DMS153 (cell line): ENCODE results near the gene OTOA.
"Not testable (repeated sequence)": the region's sequence is repeated elsewhere in the genome, so short reads cannot be mapped to it uniquely, and the experiment has no call there.

ENCODE experiments used
- DNase-seq: peaks from one replicate; lab custom pipeline; 2025; lab: John Stamatoyannopoulos, UW

The OTOA gene

GRCh38 chr16:21674456-21674855 lies 10.7 kb downstream of the OTOA start:
- not testable (repeated sequence) for DNase-seq

- DNase-seq = not testable (repeated sequence)
Observed at GRCh38 chr16:21680714-21681113, 16.9 kb downstream of the OTOA start.

DNA sequence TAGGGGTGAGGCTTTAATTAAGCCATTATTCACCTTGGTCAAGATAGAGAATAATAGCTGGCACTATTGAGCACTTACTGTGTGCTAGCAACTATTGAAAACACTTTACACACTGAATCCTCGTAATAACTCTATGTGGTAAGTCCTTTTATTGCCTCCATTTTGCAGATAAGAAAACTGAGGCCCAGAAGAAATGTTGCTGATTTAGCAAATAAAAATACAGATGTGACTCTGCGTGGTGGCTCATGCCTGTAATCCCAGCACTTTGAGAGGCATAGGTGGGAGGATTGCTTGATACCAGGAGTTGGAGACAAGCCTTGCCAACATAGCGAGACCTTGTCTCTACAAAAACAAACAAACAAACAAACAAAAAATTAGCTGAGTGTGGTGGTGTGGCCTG lies 19.4 kb downstream of the OTOA start:
- DNase-seq = no peak

DNA sequence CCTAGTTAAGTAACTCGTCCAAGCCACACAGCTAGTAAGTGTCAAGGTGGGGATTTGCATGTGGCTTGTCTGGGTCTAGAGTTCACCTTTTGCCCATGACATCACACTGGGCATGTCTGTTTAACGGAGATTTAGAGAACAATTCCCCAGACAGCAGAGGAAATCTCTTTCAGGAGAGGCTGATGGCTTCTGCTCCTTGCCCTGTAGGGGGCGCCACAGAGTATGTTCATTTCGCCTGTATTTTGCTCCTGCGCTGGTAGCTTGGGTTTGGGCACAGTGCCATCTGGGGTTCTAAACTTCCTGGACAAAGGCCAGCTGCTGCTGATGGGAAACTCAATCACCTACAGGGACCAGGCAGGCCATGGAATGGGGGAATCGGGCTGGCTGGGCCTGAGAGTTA lies 20.4 kb downstream of the OTOA start:
- no peak for DNase-seq

GRCh38 chr16:21685034-21685455 lies 21.3 kb downstream of the OTOA start:
- DNase-seq = no peak

- no peak for DNase-seq
Observed at GRCh38 chr16:21689107-21689506, 25.3 kb downstream of the OTOA start.

- not testable (repeated sequence) for DNase-seq
Observed at GRCh38 chr16:21690967-21691366, 27.2 kb downstream of the OTOA start.

DNA sequence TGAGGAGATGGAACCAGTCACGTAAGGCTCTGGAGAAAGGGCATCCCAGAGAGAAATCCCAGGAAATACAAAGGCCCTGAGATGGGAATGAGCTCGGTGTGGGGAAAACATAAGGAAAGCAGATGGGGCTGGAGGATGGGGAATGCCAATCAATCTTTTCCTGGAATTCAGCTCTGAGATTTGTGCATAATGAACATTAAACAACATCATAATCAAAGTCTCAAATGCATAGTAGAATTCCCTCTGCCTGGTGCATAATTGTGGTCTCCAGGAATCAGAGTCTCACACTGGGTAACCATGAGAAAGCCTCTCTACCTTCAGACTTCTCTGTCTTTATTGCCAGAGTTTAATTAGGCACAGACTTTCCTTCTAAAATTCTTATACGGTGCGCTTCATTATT lies 30.8 kb downstream of the OTOA start:
- DNase-seq = no peak

DNA sequence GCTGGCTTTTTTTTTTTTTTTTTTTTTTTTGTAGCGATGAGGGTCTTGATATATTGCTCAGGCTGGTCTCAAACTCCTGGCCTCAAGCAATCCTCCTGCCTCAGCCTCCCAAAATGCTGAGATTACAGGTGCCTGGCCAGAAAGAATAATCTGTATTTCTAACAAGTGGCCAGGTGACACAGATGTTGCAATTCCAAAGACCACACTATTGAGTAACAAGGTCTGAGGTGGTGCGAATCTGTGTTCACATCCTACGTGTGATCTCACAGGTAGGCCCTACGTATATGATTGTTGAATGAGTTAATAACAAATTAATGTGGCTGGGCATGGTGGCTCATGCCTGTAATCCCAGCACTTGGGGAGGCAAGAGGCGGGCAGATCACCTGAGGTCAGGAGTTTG lies 33.3 kb downstream of the OTOA start:
- no peak for DNase-seq

DNA sequence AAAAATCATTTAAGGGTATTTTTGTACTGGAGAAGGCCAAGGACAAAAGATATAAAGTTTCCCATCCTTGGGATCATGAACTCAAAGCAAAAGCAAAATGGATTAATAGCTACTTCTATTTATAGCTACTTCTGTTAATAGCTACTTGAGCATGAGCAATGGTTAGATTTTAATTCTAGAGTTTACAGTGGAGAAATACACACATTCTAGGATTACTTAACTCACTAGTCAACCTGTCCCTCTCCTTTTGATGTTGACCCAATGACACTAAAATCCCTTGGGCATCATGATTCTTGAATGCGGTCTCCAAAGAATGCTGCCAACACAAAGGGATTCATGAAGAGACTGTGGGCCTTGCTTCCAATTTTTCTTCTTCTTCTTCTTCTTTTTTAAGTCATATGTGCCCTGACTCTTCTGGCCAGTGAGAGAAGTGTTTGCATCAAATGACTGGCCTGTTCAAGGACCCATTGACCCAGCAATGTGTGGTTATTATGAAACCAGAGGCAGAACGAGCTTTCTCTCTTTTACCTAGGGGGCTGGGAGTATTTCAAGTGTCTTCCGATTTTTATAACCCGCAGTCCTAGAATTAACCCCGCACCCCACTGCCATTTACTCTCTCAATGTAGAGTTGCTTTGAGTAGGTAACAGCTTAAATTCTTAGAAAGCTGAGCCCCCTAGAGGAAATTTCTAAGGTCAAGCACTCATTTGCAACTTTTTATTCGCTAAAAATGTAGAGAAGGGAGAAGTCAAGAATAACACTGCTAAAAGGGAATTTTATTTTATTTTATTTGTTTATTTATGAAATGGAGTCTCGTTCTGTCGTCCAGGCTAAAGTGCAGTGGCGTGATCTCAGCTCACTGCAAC lies 34.6 kb downstream of the OTOA start:
- DNase-seq = no peak

DNA sequence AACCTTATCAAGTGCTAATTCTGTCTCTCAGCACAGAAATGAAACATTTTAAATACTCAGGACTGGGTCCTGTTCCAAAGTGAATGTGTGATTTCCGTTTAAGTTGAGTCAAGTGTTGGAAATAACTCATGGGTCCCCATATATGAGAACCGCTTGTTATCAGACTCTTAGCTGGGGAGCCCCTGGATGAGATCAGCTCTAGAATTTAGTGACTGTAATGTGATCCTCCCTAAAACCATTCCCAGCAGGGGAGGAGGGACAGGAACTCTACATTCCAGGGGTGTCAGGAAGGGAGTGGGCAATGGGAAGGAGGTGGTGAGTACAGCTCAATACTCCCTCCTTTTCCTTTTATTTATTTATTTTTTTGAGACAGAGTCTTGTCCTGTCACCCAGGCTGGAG lies 37.5 kb downstream of the OTOA start:
- DNase-seq = no peak

DNA sequence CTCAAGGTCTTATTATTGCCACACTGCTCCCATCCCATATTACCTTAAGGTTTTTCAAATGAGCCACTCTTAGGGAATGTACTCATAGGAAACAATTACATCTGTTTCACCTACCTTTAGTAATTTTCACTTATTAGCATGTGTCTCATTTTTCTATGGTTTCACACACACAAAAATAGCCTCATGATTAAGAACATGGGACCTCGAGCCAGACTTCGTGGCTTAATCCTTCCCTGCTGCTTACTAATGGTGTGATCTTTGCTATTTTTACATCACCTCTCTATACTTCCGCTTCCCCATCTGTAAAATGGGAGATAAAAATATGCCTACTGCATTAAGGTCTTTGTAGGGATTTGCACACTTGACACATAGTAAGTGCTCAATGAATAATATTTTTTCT lies 38.5 kb downstream of the OTOA start:
- no peak for DNase-seq

GRCh38 chr16:21703156-21703555 lies 39.4 kb downstream of the OTOA start:
- no peak for DNase-seq

GRCh38 chr16:21703589-21704174 lies 39.9 kb downstream of the OTOA start:
- no peak for DNase-seq

DNA sequence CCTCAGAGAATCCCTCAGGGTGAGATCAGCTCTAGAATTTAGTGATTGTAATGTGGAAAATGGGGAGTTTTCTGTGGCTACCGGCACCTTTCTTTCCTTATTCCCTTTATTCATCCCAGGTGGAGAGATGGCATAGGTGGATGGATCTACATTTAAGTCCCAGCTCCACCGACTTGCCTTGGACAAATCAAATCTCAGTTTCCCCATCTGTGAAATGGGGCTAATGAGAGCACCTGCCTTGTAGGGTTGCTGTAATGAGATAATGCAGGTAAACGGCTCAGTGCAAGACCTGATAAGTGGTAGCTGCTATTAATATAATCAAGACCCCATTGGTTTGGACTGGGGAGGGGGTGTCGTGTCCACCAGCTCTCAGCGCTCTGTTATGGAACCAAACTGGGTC lies 40.5 kb downstream of the OTOA start:
- no peak for DNase-seq

DNA sequence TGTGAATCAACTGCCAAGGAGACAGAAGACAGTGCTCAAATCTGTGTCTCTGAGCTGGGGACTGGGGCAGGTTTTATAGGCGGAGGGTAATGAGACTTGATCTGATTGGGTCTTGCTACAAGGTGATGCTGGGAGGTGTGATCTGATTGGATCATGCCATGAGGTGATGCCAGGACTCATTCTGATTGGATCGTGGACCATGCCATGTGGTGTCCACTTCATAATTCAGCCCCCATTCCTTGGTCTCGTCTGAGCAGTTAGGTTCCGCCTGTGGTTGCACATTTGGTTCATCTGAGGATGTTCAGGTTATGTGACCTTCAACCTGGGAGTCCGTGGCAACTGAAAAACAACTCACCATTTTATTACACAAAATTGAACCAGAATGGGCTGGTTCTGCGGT lies 41.0 kb downstream of the OTOA start:
- DNase-seq = no peak

- peak; percentile 35 for DNase-seq
Observed at GRCh38 chr16:21708533-21709115, 44.9 kb downstream of the OTOA start.

DNA sequence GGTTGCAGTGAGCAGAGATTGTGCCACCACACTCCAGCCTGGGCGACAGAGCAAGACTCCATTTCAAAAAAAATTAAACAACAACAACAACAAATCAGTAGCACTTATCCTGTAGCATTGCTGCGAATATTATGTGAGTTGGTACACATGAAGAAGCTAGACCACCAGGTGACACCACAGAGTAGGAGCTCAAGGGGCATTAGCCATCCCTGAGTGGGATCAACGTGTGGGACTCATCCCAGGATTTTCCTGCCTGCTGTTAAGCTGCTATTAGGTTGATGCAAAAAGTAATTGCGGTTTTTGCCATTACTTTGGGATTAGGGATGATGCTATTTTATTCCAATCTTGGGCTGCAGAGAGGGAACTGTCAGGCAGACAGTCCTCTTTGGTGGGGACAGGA lies 47.2 kb downstream of the OTOA start:
- no peak for DNase-seq

- DNase-seq = no peak
Observed at GRCh38 chr16:21713549-21714368, 50.0 kb downstream of the OTOA start.

DNA sequence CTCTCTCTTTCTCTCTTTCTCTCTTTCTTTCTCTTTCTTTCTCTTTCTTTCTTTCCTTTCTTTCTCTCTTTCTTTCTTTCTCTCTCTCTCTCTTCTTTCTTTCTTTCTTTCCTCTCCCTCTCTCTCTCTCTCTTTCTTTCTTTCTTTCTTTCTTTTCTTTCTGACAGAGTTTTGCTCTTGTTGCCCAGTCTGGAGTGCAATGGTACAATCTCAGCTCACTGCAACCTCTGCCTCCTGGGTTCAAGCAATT lies 50.5 kb downstream of the OTOA start:
- DNase-seq = not testable (repeated sequence)

- no peak for DNase-seq
Observed at GRCh38 chr16:21717608-21718007, 53.8 kb downstream of the OTOA start.

DNA sequence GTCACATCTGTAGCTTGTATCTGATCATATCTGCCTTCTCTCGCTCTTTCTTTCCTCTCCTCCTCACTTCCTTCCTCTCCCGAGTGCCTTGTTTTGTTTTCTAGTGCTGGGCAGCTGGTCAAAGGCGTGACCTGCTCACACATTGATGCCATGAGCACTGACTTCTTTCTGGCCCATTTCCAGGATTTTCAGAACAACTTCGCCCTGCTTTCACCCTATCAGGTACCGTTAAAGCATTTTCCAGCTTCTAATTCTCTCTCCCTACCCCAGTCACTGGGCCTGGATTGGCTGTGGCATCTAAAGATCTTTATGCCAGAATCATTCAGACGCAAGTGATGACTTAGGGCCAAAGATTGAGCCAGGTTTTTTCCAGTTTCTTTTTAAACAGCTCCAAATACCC lies 55.5 kb downstream of the OTOA start:
- no peak for DNase-seq

DNA sequence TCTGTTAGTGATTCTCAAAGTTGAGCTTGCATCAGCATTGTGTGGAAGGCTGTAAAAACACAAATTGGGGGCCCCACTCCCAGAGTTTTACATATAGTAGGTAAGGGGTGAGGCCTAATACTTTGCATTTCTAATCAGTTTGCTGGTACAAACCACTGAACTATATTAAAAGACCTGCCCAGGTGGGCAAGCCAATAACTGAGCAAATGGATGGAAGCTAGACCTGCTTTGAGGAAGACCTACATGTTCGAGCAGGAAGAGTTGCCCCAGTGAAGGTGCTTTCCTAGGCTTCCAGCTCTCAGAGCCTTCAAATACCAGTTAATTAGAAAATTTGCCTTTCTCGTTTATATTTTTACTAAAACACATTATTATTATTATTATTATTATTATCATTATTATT lies 56.8 kb downstream of the OTOA start:
- DNase-seq = no peak
